ENCODE data around the gene SNX11. TPM values are rescaled to one million over a fixed set of nuclear protein-coding genes. Genes with fewer than 3 reads are reported as not detected.
A peak's percentile ranks its signal among the peaks of the same experiment; 100 is the strongest.

Gene SNX11
- total and polyA plus RNA-seq, 3 experiments from 2014 or later, result 26.5 to 45.2 (median 43.3) TPM

GRCh38 chr17:48110761-48111160 is 3.2 kb downstream of the SNX11 start:
- H3K27me3 Mint-ChIP-seq, result no peaks in the 10 kb centered on the region
- no peak overlapping the region for H3K27ac ChIP-seq (ENCODE audit: low read depth, low read length)
- CTCF ChIA-PET, result interaction anchor here (0.9 to 1.8 kb wide), 4 partner anchors 15 to 56 kb away, joined by 3 to 7 read pairs (median 4); no protein-coding TSS in a partner anchor

GRCh38 chr17:48111937-48112241 is 4.3 kb downstream of the SNX11 start:
- no peak for DNase-seq
- no peaks in the 10 kb centered on the region for H3K9me3 Mint-ChIP-seq
- H3K36me3 ChIP-seq (ENCODE audit: insufficient read depth, low read length), result peaks cover 8% of the 10 kb centered on the region
- peaks cover 0 to 32% (median 2%) of the 10 kb centered on the region in 3 donors for H3K36me3 Mint-ChIP-seq
- no peaks in the 10 kb centered on the region for H3K27me3 ChIP-seq (ENCODE audit: insufficient read depth, low read length, poor library complexity, severe bottlenecking)
- no peaks in the 10 kb centered on the region for H3K9me3 ChIP-seq (ENCODE audit: low read length)
- POLR2A ChIA-PET, result no interaction called here
- H3K4me1 ChIP-seq (ENCODE audit: insufficient read depth, low read length), result peaks cover 33% of the 10 kb centered on the region
- no peaks in the 10 kb centered on the region for H3K27me3 Mint-ChIP-seq
- peaks cover 48 to 60% (median 55%) of the 10 kb centered on the region in 3 donors for H3K4me1 Mint-ChIP-seq
- peak overlapping the region in 5 of 7 donors; percentile 2 to 22 (median 7) for H3K4me3 Mint-ChIP-seq
- H3K27ac Mint-ChIP-seq, result peak overlapping the region in 6 of 8 donors; percentile 6 to 91 (median 68)
- CTCF ChIA-PET, result interaction anchor here (0.9 to 1.8 kb wide), 4 partner anchors 14 to 57 kb away, joined by 3 to 7 read pairs (median 5); no protein-coding TSS in a partner anchor
- H3K27ac ChIP-seq (ENCODE audit: low read depth, low read length), result no peak overlapping the region
- H3K4me3 ChIP-seq (ENCODE audit: low read length), result no peak overlapping the region

More at GRCh38 chr17:48110761-48111160, 3.2 kb downstream of the SNX11 start:
- no peak for DNase-seq
- Histone ChIP-seq H3K4me1 (ENCODE audit: insufficient read depth, low read length) (peaks cover 33% of the 10 kb centered on the region), H3K9me3 (ENCODE audit: low read length) (no peaks in the 10 kb centered on the region), H3K36me3 (ENCODE audit: insufficient read depth, low read length) (peaks cover 8% of the 10 kb centered on the region), H3K27me3 (ENCODE audit: insufficient read depth, low read length, poor library complexity, severe bottlenecking) (no peaks in the 10 kb centered on the region), H3K4me3 (ENCODE audit: low read length) (no peak overlapping the region)
- POLR2A ChIA-PET, result interaction anchor here (0.7 kb wide), 1 partner anchor 10 kb away, joined by 3 read pairs; no protein-coding TSS in a partner anchor
- no peaks in the 10 kb centered on the region for H3K9me3 Mint-ChIP-seq
- peak overlapping the region in 3 of 7 donors; percentile 18 to 35 (median 29) for H3K4me3 Mint-ChIP-seq
- peaks cover 50 to 62% (median 57%) of the 10 kb centered on the region in 3 donors for H3K4me1 Mint-ChIP-seq
- peaks cover 0 to 25% (median 2%) of the 10 kb centered on the region in 3 donors for H3K36me3 Mint-ChIP-seq
- peak overlapping the region; percentile 47 to 89 (median 76) for H3K27ac Mint-ChIP-seq

- CTCF ChIA-PET, result interaction anchor here (0.7 to 2.2 kb wide), 5 partner anchors 8 to 87 kb away, joined by 3 to 11 read pairs (median 3); no protein-coding TSS in a partner anchor
- Histone ChIP-seq H3K27ac (ENCODE audit: low read depth, low read length) (no peak overlapping the region), H3K9me3 (ENCODE audit: low read length) (no peaks in the 10 kb centered on the region), H3K27me3 (ENCODE audit: insufficient read depth, low read length, poor library complexity, severe bottlenecking) (no peaks in the 10 kb centered on the region), H3K36me3 (ENCODE audit: insufficient read depth, low read length) (peaks cover 13% of the 10 kb centered on the region), H3K4me3 (ENCODE audit: low read length) (no peak overlapping the region), H3K4me1 (ENCODE audit: insufficient read depth, low read length) (peaks cover 30% of the 10 kb centered on the region)
- H3K36me3 Mint-ChIP-seq, result peaks cover 0 to 29% (median 2%) of the 10 kb centered on the region in 3 donors
- POLR2A ChIA-PET, result interaction anchor here (0.6 to 0.7 kb wide), 2 partner anchors 10 to 18 kb away, joined by 4 read pairs; no protein-coding TSS in a partner anchor
- H3K27ac Mint-ChIP-seq, result peak overlapping the region; percentile 44 to 90 (median 85)
- H3K9me3 Mint-ChIP-seq, result no peaks in the 10 kb centered on the region
- peak; percentile 6 to 62 (median 40) for DNase-seq
- peaks cover 37 to 48% (median 43%) of the 10 kb centered on the region in 3 donors for H3K4me1 Mint-ChIP-seq
- H3K27me3 Mint-ChIP-seq, result no peaks in the 10 kb centered on the region
- peak overlapping the region in 6 of 7 donors; percentile 45 to 71 (median 54) for H3K4me3 Mint-ChIP-seq
These were observed 5.7 kb downstream of the SNX11 start for GRCh38 chr17:48113201-48113676.

- Histone ChIP-seq H3K27me3 (ENCODE audit: insufficient read depth, low read length, poor library complexity, severe bottlenecking) (no peaks in the 10 kb centered on the region), H3K4me3 (ENCODE audit: low read length) (no peak overlapping the region), H3K27ac (ENCODE audit: low read depth, low read length) (no peak overlapping the region), H3K36me3 (ENCODE audit: insufficient read depth, low read length) (peaks cover 42% of the 10 kb centered on the region), H3K4me1 (ENCODE audit: insufficient read depth, low read length) (no peaks in the 10 kb centered on the region), H3K9me3 (ENCODE audit: low read length) (no peaks in the 10 kb centered on the region)
- peak overlapping the region in 1 of 8 donors; percentile 23 for H3K27ac Mint-ChIP-seq
- no peaks in the 10 kb centered on the region for H3K4me1 Mint-ChIP-seq
- CTCF ChIA-PET, result no interaction called here
- H3K27me3 Mint-ChIP-seq, result no peaks in the 10 kb centered on the region
- peaks cover 0 to 71% (median 11%) of the 10 kb centered on the region in 3 donors for H3K36me3 Mint-ChIP-seq
- no peak overlapping the region for H3K4me3 Mint-ChIP-seq
- POLR2A ChIA-PET, result no interaction called here
- no peaks in the 10 kb centered on the region for H3K9me3 Mint-ChIP-seq
- no peak for DNase-seq
These were observed 14.5 kb downstream of the SNX11 start for GRCh38 chr17:48121923-48122664.

- no peak overlapping the region for H3K4me3 Mint-ChIP-seq
- Histone ChIP-seq H3K36me3 (ENCODE audit: insufficient read depth, low read length) (peaks cover 47% of the 10 kb centered on the region), H3K4me1 (ENCODE audit: insufficient read depth, low read length) (no peaks in the 10 kb centered on the region), H3K27ac (ENCODE audit: low read depth, low read length) (no peak overlapping the region), H3K27me3 (ENCODE audit: insufficient read depth, low read length, poor library complexity, severe bottlenecking) (no peaks in the 10 kb centered on the region), H3K4me3 (ENCODE audit: low read length) (no peak overlapping the region), H3K9me3 (ENCODE audit: low read length) (no peaks in the 10 kb centered on the region)
- peaks cover 0 to 73% (median 11%) of the 10 kb centered on the region in 3 donors for H3K36me3 Mint-ChIP-seq
- POLR2A ChIA-PET, result interaction anchor here (0.6 kb wide), 1 partner anchor 14 kb away, joined by 3 read pairs; no protein-coding TSS in a partner anchor
- CTCF ChIA-PET, result interaction anchor here (2.0 to 2.2 kb wide), 2 partner anchors 9 to 42 kb away, joined by 10 to 11 read pairs; no protein-coding TSS in a partner anchor
- H3K9me3 Mint-ChIP-seq, result no peaks in the 10 kb centered on the region
- peak overlapping the region in 3 of 8 donors; percentile 23 to 64 (median 32) for H3K27ac Mint-ChIP-seq
- no peak for DNase-seq
- H3K4me1 Mint-ChIP-seq, result no peaks in the 10 kb centered on the region
- H3K27me3 Mint-ChIP-seq, result no peaks in the 10 kb centered on the region
These were observed 15.1 kb downstream of the SNX11 start for GRCh38 chr17:48122665-48123045.

- Mint-ChIP-seq H3K4me1 (no peaks in the 10 kb centered on the region), H3K36me3 (peaks cover 0 to 68% (median 11%) of the 10 kb centered on the region in 3 donors), H3K4me3 (no peak overlapping the region), H3K9me3 (no peaks in the 10 kb centered on the region), H3K27me3 (no peaks in the 10 kb centered on the region), H3K27ac (peak overlapping the region in 3 of 8 donors; percentile 32 to 64 (median 47))
- Histone ChIP-seq H3K27me3 (ENCODE audit: insufficient read depth, low read length, poor library complexity, severe bottlenecking) (no peaks in the 10 kb centered on the region), H3K4me1 (ENCODE audit: insufficient read depth, low read length) (no peaks in the 10 kb centered on the region), H3K36me3 (ENCODE audit: insufficient read depth, low read length) (peaks cover 44% of the 10 kb centered on the region), H3K27ac (ENCODE audit: low read depth, low read length) (no peak overlapping the region), H3K9me3 (ENCODE audit: low read length) (no peaks in the 10 kb centered on the region), H3K4me3 (ENCODE audit: low read length) (no peak overlapping the region)
- no peak for DNase-seq
- ChIA-PET CTCF (interaction anchor here (0.9 to 2.2 kb wide), 4 partner anchors 9 to 98 kb away, joined by 3 to 11 read pairs (median 6); no protein-coding TSS in a partner anchor), POLR2A (interaction anchor here (0.6 kb wide), 1 partner anchor 14 kb away, joined by 3 read pairs; no protein-coding TSS in a partner anchor)
These were observed 15.5 kb downstream of the SNX11 start for GRCh38 chr17:48123111-48123510.

GRCh38 chr17:48123776-48124388 is 16.3 kb downstream of the SNX11 start:
- peak overlapping the region in 2 of 8 donors; percentile 61 to 64 for H3K27ac Mint-ChIP-seq

More at GRCh38 chr17:48123776-48124388, 16.3 kb downstream of the SNX11 start:
- Histone ChIP-seq H3K27me3 (ENCODE audit: insufficient read depth, low read length, poor library complexity, severe bottlenecking) (no peaks in the 10 kb centered on the region), H3K36me3 (ENCODE audit: insufficient read depth, low read length) (peaks cover 37% of the 10 kb centered on the region), H3K4me1 (ENCODE audit: insufficient read depth, low read length) (no peaks in the 10 kb centered on the region), H3K9me3 (ENCODE audit: low read length) (no peaks in the 10 kb centered on the region), H3K27ac (ENCODE audit: low read depth, low read length) (no peak overlapping the region), H3K4me3 (ENCODE audit: low read length) (no peak overlapping the region)
- ChIA-PET POLR2A (no interaction called here), CTCF (interaction anchor here (0.9 to 2.2 kb wide), 4 partner anchors 10 to 99 kb away, joined by 3 to 11 read pairs (median 6); no protein-coding TSS in a partner anchor)
- no peaks in the 10 kb centered on the region for H3K4me1 Mint-ChIP-seq
- no peaks in the 10 kb centered on the region for H3K27me3 Mint-ChIP-seq
- DNase-seq, result no peak
- no peaks in the 10 kb centered on the region for H3K9me3 Mint-ChIP-seq
- H3K4me3 Mint-ChIP-seq, result no peak overlapping the region
- H3K36me3 Mint-ChIP-seq, result peaks cover 0 to 62% (median 8%) of the 10 kb centered on the region in 3 donors

Data from CD8-positive, alpha-beta memory T cell (primary cell).